Uterus (tissue), 4 donors: Measurements from ENCODE around the gene ARHGEF16. TPM values are rescaled to one million over a fixed set of nuclear protein-coding genes. Genes with fewer than 3 reads are reported as not detected.

Experiments
- DNase-seq, 2 donors: peaks; one replicate each; pipeline ENCODE4 v3.0.0-alpha.2; 2019 to 2020
- H3K27ac ChIP-seq, 2 donors: fragments of 200-600 bp; sonication (generic); 1 replicate in 1 of 2; 2 replicates in 1 of 2; pipeline ENCODE4 v1.5.1; 2016 to 2018
- H3K27me3 ChIP-seq, 2 donors: fragments of 200-600 bp; sonication (generic); one replicate each; pipeline ENCODE4 v1.5.1; 2018 to 2019; ENCODE audit warnings: control low read depth in 1 of 2
- H3K36me3 ChIP-seq, 2 donors: fragments of 200-600 bp; sonication (generic); one replicate each; pipeline ENCODE4 v1.5.1; 2019; ENCODE audit warnings: control low read depth in 1 of 2
- H3K4me1 ChIP-seq, 2 donors: fragments of 200-600 bp; sonication (generic); one replicate each; pipeline ENCODE4 v1.5.1; 2018 to 2019; ENCODE audit warnings: control low read depth in 1 of 2
- H3K4me3 ChIP-seq, 2 donors: fragments of 200-600 bp; sonication (generic); 1 replicate in 1 of 2; 2 replicates in 1 of 2; pipeline ENCODE4 v1.5.1; 2018 to 2019; ENCODE audit warnings: mild to moderate bottlenecking in 1 of 2
- H3K9me3 ChIP-seq, 2 donors: fragments of 200-600 bp; sonication (generic); one replicate each; pipeline ENCODE4 v1.5.1; 2019; ENCODE audit warnings: control low read depth in 1 of 2
- POLR2A ChIP-seq, 2 donors: fragments of 450-650 bp; IDR thresholded peaks; one replicate each; pipeline ENCODE4 v1.6.1; 2016; ENCODE audit warnings: antibody characterized with exemption in 2 of 2, mild to moderate bottlenecking in 1 of 2, moderate library complexity in 1 of 2
- intact Hi-C: fragments of 100-400 bp; cut with DNase I; formaldehyde crosslinking; loops from one replicate; pipeline ENCODE4 v1.15.1; 2023; ENCODE audit warnings: low total_unique reads
- total RNA-seq, 4 donors: library from RNA; depleted of rRNA in 3 of 4; stranded (reverse); fragments of >200 nt in 3 of 4; gene quantifications; one replicate each; pipeline versions ENCODE4 v1.1.0 to v1.2.4, GENCODE V29; 2014 to 2023
- TF ChIP-seq, protein P1 (sequence below), 4 experiments: fragments of 200-600 bp in 2 of 4; fragments of 450-650 bp in 2 of 4; sonication (generic) in 2 of 4; IDR thresholded peaks; one replicate each; pipeline ENCODE4 v1.5.1; 2016 to 2019; ENCODE audit warnings: antibody characterized with exemption in 4 of 4, mild to moderate bottlenecking in 2 of 4, moderate library complexity in 1 of 4
- donor health status: DM: yes; HTN: yes; CAD: no.

Gene ARHGEF16
- total RNA-seq, 4 donors from 2014 or later = 0.29 to 2.3 (median 1.2) TPM; not detected in 1

DNA sequence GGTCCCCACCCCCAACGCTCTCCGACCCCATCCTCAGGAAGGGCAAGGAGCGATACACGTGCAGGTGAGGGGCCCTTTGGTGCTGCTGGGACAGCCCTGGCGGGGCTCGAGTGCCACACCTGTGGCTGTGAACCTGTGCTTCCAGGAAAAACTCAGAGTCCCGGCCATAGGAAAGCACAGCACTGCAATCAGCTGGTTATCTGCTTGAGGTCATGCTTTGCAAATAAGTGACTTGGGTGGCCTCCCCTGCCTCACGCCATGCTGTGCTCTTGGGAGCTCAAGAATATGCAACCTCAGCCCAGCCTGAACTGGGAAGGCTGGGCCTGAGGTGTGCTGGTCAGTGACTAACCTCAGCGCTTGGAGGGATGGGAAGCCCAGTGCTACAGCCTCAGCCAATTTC lies 36.5 kb upstream of the ARHGEF16 start:
- Histone ChIP-seq H3K9me3 (no peaks in the 10 kb centered on the region), H3K27ac (no peak overlapping the region), H3K4me3 (no peak overlapping the region), H3K4me1 (no peaks in the 10 kb centered on the region), H3K36me3 (no peaks in the 10 kb centered on the region), H3K27me3 (no peaks in the 10 kb centered on the region)
- DNase-seq = no peak
- TF ChIP-seq, protein P1, sequence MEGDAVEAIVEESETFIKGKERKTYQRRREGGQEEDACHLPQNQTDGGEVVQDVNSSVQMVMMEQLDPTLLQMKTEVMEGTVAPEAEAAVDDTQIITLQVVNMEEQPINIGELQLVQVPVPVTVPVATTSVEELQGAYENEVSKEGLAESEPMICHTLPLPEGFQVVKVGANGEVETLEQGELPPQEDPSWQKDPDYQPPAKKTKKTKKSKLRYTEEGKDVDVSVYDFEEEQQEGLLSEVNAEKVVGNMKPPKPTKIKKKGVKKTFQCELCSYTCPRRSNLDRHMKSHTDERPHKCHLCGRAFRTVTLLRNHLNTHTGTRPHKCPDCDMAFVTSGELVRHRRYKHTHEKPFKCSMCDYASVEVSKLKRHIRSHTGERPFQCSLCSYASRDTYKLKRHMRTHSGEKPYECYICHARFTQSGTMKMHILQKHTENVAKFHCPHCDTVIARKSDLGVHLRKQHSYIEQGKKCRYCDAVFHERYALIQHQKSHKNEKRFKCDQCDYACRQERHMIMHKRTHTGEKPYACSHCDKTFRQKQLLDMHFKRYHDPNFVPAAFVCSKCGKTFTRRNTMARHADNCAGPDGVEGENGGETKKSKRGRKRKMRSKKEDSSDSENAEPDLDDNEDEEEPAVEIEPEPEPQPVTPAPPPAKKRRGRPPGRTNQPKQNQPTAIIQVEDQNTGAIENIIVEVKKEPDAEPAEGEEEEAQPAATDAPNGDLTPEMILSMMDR (IDR thresholded peaks at IDR 0.05) = no peak
- no peak for TF ChIP-seq POLR2A (IDR thresholded peaks at IDR 0.05)
- intact Hi-C loops = no loop called here

DNA sequence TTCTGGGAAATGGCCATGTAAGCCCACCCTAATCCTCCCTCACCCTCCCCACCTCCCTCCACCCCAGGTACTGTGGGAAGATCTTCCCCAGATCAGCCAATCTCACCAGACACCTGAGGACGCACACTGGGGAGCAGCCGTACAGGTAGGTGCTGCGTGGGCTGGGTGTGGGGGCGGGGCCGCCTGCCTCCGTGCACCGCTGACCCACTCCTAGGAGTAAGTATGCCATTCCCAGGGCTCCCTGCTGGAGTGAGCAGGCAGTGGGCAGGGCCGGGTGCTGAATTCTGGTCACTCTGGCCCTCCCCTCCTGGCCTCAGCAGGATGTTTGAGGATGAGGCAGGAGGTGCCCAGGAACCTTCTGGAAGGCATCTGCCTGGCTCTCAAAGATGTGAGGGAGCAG lies 35.9 kb upstream of the ARHGEF16 start:
- Histone ChIP-seq H3K4me3 (no peak overlapping the region), H3K4me1 (no peaks in the 10 kb centered on the region), H3K9me3 (no peaks in the 10 kb centered on the region), H3K27ac (no peak overlapping the region), H3K36me3 (no peaks in the 10 kb centered on the region), H3K27me3 (no peaks in the 10 kb centered on the region)
- TF ChIP-seq, protein P1 (IDR thresholded peaks at IDR 0.05) = no peak
- TF ChIP-seq POLR2A (IDR thresholded peaks at IDR 0.05) = no peak
- DNase-seq = no peak
- intact Hi-C loops = no loop called here

DNA sequence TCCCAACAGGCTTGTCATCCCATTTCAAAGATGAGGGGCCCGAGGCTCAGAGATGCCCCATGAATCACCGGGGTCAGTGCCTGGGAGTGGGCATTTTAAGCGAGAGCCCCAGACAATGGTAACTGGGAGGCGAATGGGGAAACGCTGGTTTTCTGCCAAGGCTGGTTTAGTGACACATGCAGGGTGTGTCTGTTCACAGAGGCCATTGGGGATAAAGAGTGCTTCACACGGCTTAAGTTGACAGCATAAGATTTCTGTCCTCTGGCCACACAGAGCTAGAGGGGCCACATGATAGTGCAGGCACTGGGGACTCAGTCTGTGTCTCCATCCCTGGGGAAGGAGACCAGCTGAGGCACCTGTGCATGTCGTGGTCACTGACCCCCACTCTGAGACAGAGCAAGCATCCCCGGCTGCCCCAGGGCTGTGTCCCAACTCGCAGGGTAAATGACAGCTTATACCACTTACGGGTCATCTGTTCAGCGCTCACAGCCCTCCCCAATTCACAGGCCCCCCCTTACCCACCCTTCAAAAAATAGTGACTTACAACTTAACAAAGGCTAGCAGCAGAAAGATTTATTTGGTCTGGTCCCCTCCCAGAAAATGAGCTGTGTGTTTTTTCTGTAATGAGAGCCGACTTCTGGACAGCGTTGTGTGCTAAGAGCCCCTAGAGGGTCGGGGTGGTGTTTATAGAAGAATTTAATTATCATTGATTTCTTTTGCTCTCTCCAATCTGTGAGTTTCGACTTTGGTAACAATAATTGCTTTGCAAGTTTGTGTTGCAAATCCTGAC lies 34.9 kb upstream of the ARHGEF16 start:
- TF ChIP-seq POLR2A (IDR thresholded peaks at IDR 0.05) = no peak
- TF ChIP-seq, protein P1 (IDR thresholded peaks at IDR 0.05) = no peak
- Histone ChIP-seq H3K27ac (no peak overlapping the region), H3K4me3 (no peak overlapping the region), H3K4me1 (no peaks in the 10 kb centered on the region), H3K9me3 (no peaks in the 10 kb centered on the region), H3K27me3 (no peaks in the 10 kb centered on the region), H3K36me3 (no peaks in the 10 kb centered on the region)
- no peak for DNase-seq
- intact Hi-C loops = loop anchor here (10.0 kb wide), 1 partner anchor 1005 kb away; the partner anchor contains the start of gene PEX10

DNA sequence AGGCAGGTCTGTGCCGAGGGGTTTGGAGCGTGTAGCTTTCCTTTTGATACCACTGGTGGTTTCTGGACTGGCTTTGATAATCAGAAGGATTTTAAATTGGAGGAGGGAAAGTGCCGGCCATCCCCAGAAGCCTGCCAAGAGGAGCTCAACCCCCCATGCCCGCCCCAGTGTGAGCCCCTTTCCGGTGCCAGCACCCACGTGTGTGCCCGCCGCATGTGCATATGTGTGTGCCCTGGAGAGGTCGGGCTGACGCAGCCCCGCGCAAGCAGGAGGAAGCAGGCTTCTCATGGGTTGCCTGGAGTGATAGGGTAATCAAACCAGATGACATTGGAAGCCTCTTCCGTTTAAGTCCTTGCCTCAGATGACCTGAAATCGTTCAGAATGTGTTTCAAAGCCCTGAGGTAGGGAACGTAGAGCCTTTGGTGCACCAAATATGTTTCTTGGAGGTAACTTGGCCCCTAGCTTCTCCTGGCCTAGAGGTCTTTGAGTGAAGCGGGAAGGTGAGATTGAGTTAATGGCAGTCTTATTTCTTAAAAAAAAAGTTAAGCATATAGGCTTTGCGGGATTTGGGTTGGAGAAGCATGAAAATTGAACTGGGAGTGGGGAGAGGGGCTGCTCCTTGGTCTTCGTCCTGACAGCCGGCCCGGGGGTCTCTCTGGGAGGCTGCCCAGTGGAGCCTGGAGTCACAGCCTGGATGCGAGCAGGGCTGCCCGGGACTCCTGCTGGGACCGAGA lies 34.1 kb upstream of the ARHGEF16 start:
- H3K36me3 ChIP-seq = no peaks in the 10 kb centered on the region
- no peak for TF ChIP-seq POLR2A (IDR thresholded peaks at IDR 0.05)
- TF ChIP-seq, protein P1 (IDR thresholded peaks at IDR 0.05) = no peak
- H3K9me3 ChIP-seq = no peaks in the 10 kb centered on the region
- H3K27ac ChIP-seq = no peak overlapping the region
- H3K4me3 ChIP-seq = no peak overlapping the region
- DNase-seq = no peak
- intact Hi-C loops = loop anchor here (10.0 kb wide), 1 partner anchor 1006 kb away; the partner anchor contains the start of gene PEX10
- H3K4me1 ChIP-seq = no peaks in the 10 kb centered on the region
- no peaks in the 10 kb centered on the region for H3K27me3 ChIP-seq

DNA sequence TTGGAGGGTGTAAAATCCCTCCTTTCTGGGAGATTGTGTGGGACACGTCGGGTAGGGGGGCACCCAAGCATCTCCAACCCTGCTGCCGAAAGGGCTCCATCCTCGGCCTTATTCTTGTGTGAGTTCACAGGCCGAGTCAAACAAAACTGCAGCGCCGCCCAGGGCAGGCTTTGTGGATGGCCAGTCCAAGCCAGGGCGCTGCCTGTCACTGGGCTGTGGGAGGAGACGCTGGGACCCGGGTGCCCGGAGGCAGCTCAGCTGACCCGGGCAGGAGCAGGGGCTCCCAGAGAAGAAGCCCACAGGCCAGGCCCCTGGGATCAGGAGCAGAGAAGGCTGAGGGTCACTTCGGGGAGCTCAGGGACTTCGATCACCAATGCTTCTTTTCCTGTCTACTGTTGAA lies 31.8 kb upstream of the ARHGEF16 start:
- intact Hi-C loops = loop anchor here (10.0 kb wide), 1 partner anchor 1008 kb away; the partner anchor contains the start of gene PEX10
- Histone ChIP-seq H3K9me3 (no peaks in the 10 kb centered on the region), H3K4me3 (no peak overlapping the region), H3K36me3 (no peaks in the 10 kb centered on the region), H3K27me3 (no peaks in the 10 kb centered on the region), H3K27ac (no peak overlapping the region), H3K4me1 (no peaks in the 10 kb centered on the region)
- TF ChIP-seq, protein P1 (IDR thresholded peaks at IDR 0.05) = no peak
- no peak for TF ChIP-seq POLR2A (IDR thresholded peaks at IDR 0.05)
- DNase-seq = no peak
